B cell (primary cell): ENCODE measurements around the gene MTUS2. TPM values are rescaled to one million over a fixed set of nuclear protein-coding genes. Genes with fewer than 3 reads are reported as not detected.

Experiments used
- ATAC-seq: fragments of 200-7000 bp; cut with Tn5 transposase; one replicate; pipeline ENCODE4 v1.10.0; 2021; ENCODE audit warnings: low read depth, mild to moderate bottlenecking, moderate number of reproducible peaks, moderate library complexity
- CTCF ChIA-PET: fragments of 350-600 bp; sonication (Branson Sonifier 250); formaldehyde crosslinking; loops from one replicate; lab custom pipeline; 2021; ENCODE audit warnings: antibody characterized with exemption, inconsistent platforms; lab: Charles Lee
- POLR2A ChIA-PET: fragments of 350-600 bp; sonication (Branson Sonifier 250); formaldehyde crosslinking; loops from one replicate; lab custom pipeline; 2021; ENCODE audit warnings: antibody characterized with exemption; lab: Charles Lee
- DNase-seq: peaks from one replicate; pipeline ENCODE4 v3.0.0; 2013
- H2AFZ ChIP-seq: 2 replicates; pipeline ENCODE4 v1.6.1; 2012; ENCODE audit warnings: mild to moderate bottlenecking, low read depth, low read length; ENCODE audit not compliant: insufficient read depth, poor library complexity, severe bottlenecking
- H3K27ac ChIP-seq, 2 donors: 1 replicate in 1 of 2; 2 replicates in 1 of 2; pipeline ENCODE4 v1.5.1; 2012 to 2013; ENCODE audit warnings: low read length in 2 of 2, mild to moderate bottlenecking in 2 of 2, moderate library complexity in 1 of 2
- H3K27me3 ChIP-seq, 4 experiments: fragments of 200-600 bp in 1 of 4; sonication (generic) in 1 of 4; replicated peaks in 1 of 4; 1 replicate in 2 of 4; 2 replicates in 2 of 4; pipeline versions ENCODE4 v1.6.1 to v1.7.0; 2013 to 2016; ENCODE audit warnings: low read length in 3 of 4, mild to moderate bottlenecking in 2 of 4, mixed read lengths in 1 of 4, moderate library complexity in 1 of 4; ENCODE audit not compliant: insufficient read depth in 4 of 4, control insufficient read depth in 3 of 4; ENCODE audit errors: control extremely low read depth in 1 of 4
- H3K36me3 ChIP-seq, 2 experiments: replicated peaks in 1 of 2; 1 replicate in 1 of 2; 2 replicates in 1 of 2; pipeline versions ENCODE4 v1.6.1 to v1.7.1; 2013; ENCODE audit warnings: low read length in 1 of 2; ENCODE audit not compliant: insufficient read depth in 2 of 2, control insufficient read depth in 1 of 2; ENCODE audit errors: control extremely low read depth in 1 of 2, extremely low read depth in 1 of 2
- H3K4me1 ChIP-seq, 2 donors: fragments of 200-600 bp in 1 of 2; sonication (generic) in 1 of 2; 1 replicate in 1 of 2; 2 replicates in 1 of 2; pipeline versions ENCODE4 v1.5.1 to v1.6.1; 2013 to 2017; ENCODE audit warnings: low read length in 2 of 2; ENCODE audit not compliant: control insufficient read depth in 2 of 2, insufficient read depth in 2 of 2
- H3K4me2 ChIP-seq: replicated peaks from 2 replicates; pipeline ENCODE3; 2012; ENCODE audit warnings: mild to moderate bottlenecking, low read depth, low read length; ENCODE audit not compliant: poor library complexity, severe bottlenecking
- H3K4me3 ChIP-seq, 5 experiments: fragments of 200-600 bp in 1 of 5; sonication (generic) in 1 of 5; 1 replicate in 3 of 5; 2 replicates in 2 of 5; pipeline versions ENCODE4 v1.5.1 to v1.7.0; 2011 to 2016; ENCODE audit warnings: low read length in 4 of 5, mild to moderate bottlenecking in 4 of 5, low read depth in 2 of 5, control low read depth in 1 of 5, moderate library complexity in 1 of 5; ENCODE audit not compliant: insufficient read depth in 1 of 5; ENCODE audit errors: control extremely low read depth in 1 of 5, extremely low read depth in 1 of 5
- H3K79me2 ChIP-seq: fragments of 200-600 bp; sonication (generic); one replicate; pipeline ENCODE4 v1.6.0; 2016; ENCODE audit warnings: low read length; ENCODE audit not compliant: control insufficient read depth, insufficient read depth
- H3K9ac ChIP-seq: fragments of 200-600 bp; sonication (generic); 2 replicates; pipeline ENCODE4 v1.6.1; 2017; ENCODE audit warnings: mild to moderate bottlenecking, low read length, moderate library complexity
- H3K9me3 ChIP-seq, 3 donors: one replicate each; pipeline versions ENCODE4 v1.6.1 to v1.7.1; 2013; ENCODE audit warnings: low read length in 2 of 3; ENCODE audit not compliant: control insufficient read depth in 2 of 3, insufficient read depth in 1 of 3; ENCODE audit errors: control extremely low read depth in 1 of 3
- H4K20me1 ChIP-seq: 2 replicates; pipeline ENCODE4 v1.6.0; 2012; ENCODE audit warnings: mild to moderate bottlenecking, low read length; ENCODE audit not compliant: insufficient read depth, control insufficient read depth, poor library complexity, severe bottlenecking
- H3K27ac Mint-ChIP-seq: one replicate; pipeline ENCODE4 v1.8.0; 2021; ENCODE audit warnings: mixed read lengths
- H3K27me3 Mint-ChIP-seq: one replicate; pipeline ENCODE4 v1.8.0; 2021; ENCODE audit warnings: mixed read lengths
- H3K4me1 Mint-ChIP-seq: one replicate; pipeline ENCODE4 v1.8.0; 2021; ENCODE audit warnings: mixed read lengths
- H3K4me3 Mint-ChIP-seq: one replicate; pipeline ENCODE4 v1.8.0; 2021; ENCODE audit warnings: mixed read lengths
- H3K9me3 Mint-ChIP-seq: one replicate; pipeline ENCODE4 v1.8.0; 2022; ENCODE audit warnings: mixed read lengths; ENCODE audit not compliant: insufficient read depth
- EZH2 ChIP-seq: IDR thresholded peaks from 2 replicates; pipeline ENCODE4 v1.6.1; 2012; ENCODE audit warnings: borderline replicate concordance, low read depth, mild to moderate bottlenecking, moderate library complexity, low read length; ENCODE audit not compliant: insufficient read depth, poor library complexity, severe bottlenecking
- WGBS: methylation state at CpG from one replicate; pipeline ENCODE4 v1.1.5; 2013; ENCODE audit warnings: missing lambda C conversion rate; ENCODE audit not compliant: insufficient coverage; 5-methylcytosine and 5-hydroxymethylcytosine counted together
- intact Hi-C: fragments of 100-400 bp; cut with micrococcal nuclease; formaldehyde crosslinking; loops from one replicate; pipeline ENCODE4 v1.10.0; 2022
- polyA plus RNA-seq: library from polyadenylated mRNA; depleted of rRNA; stranded (reverse); fragments of >200 nt; gene quantifications from 2 replicates; pipeline ENCODE4 v1.2.3, GENCODE V29; 2012
- total RNA-seq, 2 donors: library from RNA; stranded (reverse); fragments of 120-200 nt in 1 of 2; gene quantifications; 1 replicate in 1 of 2; 2 replicates in 1 of 2; pipeline versions ENCODE4 v1.2.3 to v1.2.4, GENCODE V29; 2013 to 2022
- TF ChIP-seq, protein P1 (sequence below): fragments of 200-600 bp; IDR thresholded peaks from one replicate; pipeline ENCODE4 v1.8.0; 2022; ENCODE audit warnings: antibody characterized with exemption, mild to moderate bottlenecking

The MTUS2 gene
- total and polyA plus RNA-seq, 2 donors (not counting 1 experiment from before 2014, with no cell fraction given) = 0.12 TPM; not detected in 1

DNA sequence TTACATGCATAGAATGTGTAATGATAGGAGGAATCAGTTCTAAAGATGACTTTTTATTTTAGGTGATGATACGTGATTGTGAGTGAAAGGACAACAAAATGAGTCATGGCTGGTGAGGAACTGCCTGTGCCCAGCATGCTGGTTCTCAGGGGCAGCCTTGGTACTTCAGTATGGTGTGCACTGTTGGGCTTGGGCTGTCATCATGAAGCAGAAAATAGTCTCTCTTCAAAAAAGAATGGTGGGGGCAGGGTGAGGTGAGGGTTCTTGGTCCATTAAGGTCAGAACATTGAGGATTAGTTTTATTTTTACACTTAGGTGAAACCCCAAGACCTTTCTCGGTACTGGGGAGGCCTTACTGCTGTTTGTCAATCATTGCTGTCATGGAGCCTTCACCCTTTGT, 309.5 kb downstream of the MTUS2 start:
- Histone ChIP-seq H3K9me3 (no peaks in the 10 kb centered on the region), H3K9ac (no peak overlapping the region), H3K36me3 (no peaks in the 10 kb centered on the region), H3K4me1 (peaks cover 3 to 13% of the 10 kb centered on the region in 2 donors), H4K20me1 (no peaks in the 10 kb centered on the region), H2AFZ (no peak overlapping the region), H3K27ac (no peak overlapping the region), H3K79me2 (no peaks in the 10 kb centered on the region), H3K27me3 (no peaks in the 10 kb centered on the region), H3K4me2 (no peak overlapping the region), H3K4me3 (no peak overlapping the region)
- H3K9me3 Mint-ChIP-seq = no peaks in the 10 kb centered on the region
- ATAC-seq = no peak
- no peak for DNase-seq
- no peaks in the 10 kb centered on the region for H3K27me3 Mint-ChIP-seq
- peaks cover 18% of the 10 kb centered on the region for H3K4me1 Mint-ChIP-seq
- POLR2A ChIA-PET = no interaction called here
- CTCF ChIA-PET = no interaction called here
- no peak overlapping the region for H3K4me3 Mint-ChIP-seq
- intact Hi-C loops = no loop called here
- 44% methylated on average over 2 of the region's 2 CpGs for WGBS
- TF ChIP-seq, protein P1, sequence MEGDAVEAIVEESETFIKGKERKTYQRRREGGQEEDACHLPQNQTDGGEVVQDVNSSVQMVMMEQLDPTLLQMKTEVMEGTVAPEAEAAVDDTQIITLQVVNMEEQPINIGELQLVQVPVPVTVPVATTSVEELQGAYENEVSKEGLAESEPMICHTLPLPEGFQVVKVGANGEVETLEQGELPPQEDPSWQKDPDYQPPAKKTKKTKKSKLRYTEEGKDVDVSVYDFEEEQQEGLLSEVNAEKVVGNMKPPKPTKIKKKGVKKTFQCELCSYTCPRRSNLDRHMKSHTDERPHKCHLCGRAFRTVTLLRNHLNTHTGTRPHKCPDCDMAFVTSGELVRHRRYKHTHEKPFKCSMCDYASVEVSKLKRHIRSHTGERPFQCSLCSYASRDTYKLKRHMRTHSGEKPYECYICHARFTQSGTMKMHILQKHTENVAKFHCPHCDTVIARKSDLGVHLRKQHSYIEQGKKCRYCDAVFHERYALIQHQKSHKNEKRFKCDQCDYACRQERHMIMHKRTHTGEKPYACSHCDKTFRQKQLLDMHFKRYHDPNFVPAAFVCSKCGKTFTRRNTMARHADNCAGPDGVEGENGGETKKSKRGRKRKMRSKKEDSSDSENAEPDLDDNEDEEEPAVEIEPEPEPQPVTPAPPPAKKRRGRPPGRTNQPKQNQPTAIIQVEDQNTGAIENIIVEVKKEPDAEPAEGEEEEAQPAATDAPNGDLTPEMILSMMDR = no peak
- TF ChIP-seq EZH2 = no peak
- H3K27ac Mint-ChIP-seq = no peak overlapping the region

DNA sequence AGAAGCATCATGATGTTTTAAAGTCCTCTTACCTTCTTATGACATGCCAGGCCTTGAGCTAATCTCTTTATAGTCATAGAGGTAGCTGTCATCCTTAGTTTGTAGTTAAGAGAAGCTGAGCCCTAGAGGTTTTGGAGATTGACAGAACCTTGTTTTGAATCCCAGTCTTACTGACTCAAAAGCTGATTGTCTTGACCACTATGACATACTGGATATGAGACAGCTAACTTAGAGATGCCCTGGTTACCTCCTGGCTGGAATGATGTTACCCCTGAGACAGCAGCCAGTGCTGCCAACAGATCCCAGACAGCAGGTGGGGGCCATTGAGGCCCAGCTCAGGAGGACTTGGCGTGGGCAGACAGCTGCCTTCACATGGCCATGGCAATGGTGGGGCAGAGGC, 311.0 kb downstream of the MTUS2 start:
- no peak overlapping the region for H3K27ac Mint-ChIP-seq
- ATAC-seq (no peak), DNase-seq (no peak)
- H3K27me3 Mint-ChIP-seq = no peaks in the 10 kb centered on the region
- H3K27ac ChIP-seq = no peak overlapping the region
- no peak overlapping the region for H3K4me3 ChIP-seq
- no peak overlapping the region for H3K9ac ChIP-seq
- ChIA-PET POLR2A (no interaction called here), CTCF (interaction anchor here (0.9 kb wide), 1 partner anchor 377 kb away, joined by 3 read pairs; no protein-coding TSS in a partner anchor)
- no peaks in the 10 kb centered on the region for H3K9me3 Mint-ChIP-seq
- no peaks in the 10 kb centered on the region for H3K79me2 ChIP-seq
- H3K4me1 ChIP-seq = peaks cover 1% of the 10 kb centered on the region in 2 donors
- intact Hi-C loops = no loop called here
- no peak overlapping the region for H3K4me2 ChIP-seq
- TF ChIP-seq, protein P1 = no peak
- no peak for TF ChIP-seq EZH2
- peaks cover 4% of the 10 kb centered on the region for H3K4me1 Mint-ChIP-seq
- H3K27me3 ChIP-seq = no peaks in the 10 kb centered on the region
- no peaks in the 10 kb centered on the region for H3K36me3 ChIP-seq
- no peak overlapping the region for H2AFZ ChIP-seq
- no peaks in the 10 kb centered on the region for H4K20me1 ChIP-seq
- no peaks in the 10 kb centered on the region for H3K9me3 ChIP-seq
- WGBS = 82% methylated on average over 1 of the region's 1 CpG
- no peak overlapping the region for H3K4me3 Mint-ChIP-seq
